Activated B cell treated with CpG ODN at 0.5 μM for 24 hours (primary cell): ENCODE data around the gene SUCLG1. TPM values are rescaled to one million over a fixed set of nuclear protein-coding genes. Genes with fewer than 3 reads are reported as not detected.

Source experiments
- ATAC-seq: fragments of 200-7000 bp; cut with Tn5 transposase; one replicate; pipeline ENCODE4 v1.10.0; 2021; ENCODE audit warnings: low read depth, mild to moderate bottlenecking, moderate library complexity
- CTCF ChIA-PET: fragments of 350-600 bp; sonication (Branson Sonifier 250); formaldehyde crosslinking; loops from one replicate; lab custom pipeline; 2021; ENCODE audit warnings: antibody characterized with exemption; lab: Charles Lee
- POLR2A ChIA-PET: fragments of 350-600 bp; sonication (Branson Sonifier 250); formaldehyde crosslinking; loops from one replicate; lab custom pipeline; 2021; ENCODE audit warnings: antibody characterized with exemption; lab: Charles Lee
- DNase-seq: peaks from one replicate; pipeline ENCODE4 v3.0.0; 2022
- H3K27ac Mint-ChIP-seq: one replicate; pipeline ENCODE4 v1.8.0; 2020; ENCODE audit warnings: mixed read lengths
- H3K27me3 Mint-ChIP-seq: one replicate; pipeline ENCODE4 v1.8.0; 2021; ENCODE audit warnings: mixed read lengths
- H3K36me3 Mint-ChIP-seq: one replicate; pipeline ENCODE4 v1.8.0; 2021; ENCODE audit warnings: low read depth, mixed read lengths
- H3K4me1 Mint-ChIP-seq: one replicate; pipeline ENCODE4 v1.8.0; 2021; ENCODE audit warnings: mixed read lengths
- H3K4me3 Mint-ChIP-seq: one replicate; pipeline ENCODE4 v1.8.0; 2020; ENCODE audit warnings: mild to moderate bottlenecking, mixed read lengths
- H3K9me3 Mint-ChIP-seq: one replicate; pipeline ENCODE4 v1.8.0; 2020; ENCODE audit warnings: mixed read lengths
- intact Hi-C: fragments of 100-400 bp; cut with micrococcal nuclease; formaldehyde crosslinking; loops from one replicate; pipeline ENCODE4 v1.15.1; 2024
- total RNA-seq: library from RNA; stranded (reverse); gene quantifications from 2 replicates; pipeline ENCODE4 v1.2.3, GENCODE V29; 2022
- TF ChIP-seq, protein P1 (sequence below): fragments of 200-600 bp; IDR thresholded peaks from one replicate; pipeline ENCODE4 v1.8.0; 2022; ENCODE audit warnings: antibody characterized with exemption, mild to moderate bottlenecking

SUCLG1 gene
- total RNA-seq, 1 donor from 2014 or later = 45.9 TPM

DNA sequence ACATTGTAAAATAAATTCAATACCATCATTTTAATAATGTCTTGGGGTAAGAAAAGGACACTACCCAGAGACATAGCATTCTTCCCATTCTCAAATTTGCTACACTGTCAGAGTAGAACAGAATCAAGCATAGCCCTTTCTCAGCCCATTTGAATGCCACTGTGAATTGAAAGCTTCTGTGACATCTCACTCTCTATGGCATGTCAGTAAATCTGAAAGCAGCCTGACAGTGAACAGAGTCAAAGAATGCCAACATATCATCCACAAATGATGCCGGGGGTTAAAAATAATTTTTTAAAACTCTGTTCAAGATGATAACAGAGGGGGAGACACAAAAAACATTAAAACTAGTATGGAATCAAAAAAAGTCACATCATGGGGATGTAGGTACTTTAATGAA is 17.6 kb downstream of the SUCLG1 start:
- CTCF ChIA-PET = no interaction called here
- intact Hi-C loops = no loop called here
- Mint-ChIP-seq H3K4me1 (no peaks in the 10 kb centered on the region), H3K27me3 (no peaks in the 10 kb centered on the region), H3K9me3 (no peaks in the 10 kb centered on the region), H3K36me3 (peaks cover 88% of the 10 kb centered on the region), H3K27ac (no peak overlapping the region), H3K4me3 (no peak overlapping the region)
- POLR2A ChIA-PET = no interaction called here
- ATAC-seq = no peak
- DNase-seq = no peak
- TF ChIP-seq, protein P1, sequence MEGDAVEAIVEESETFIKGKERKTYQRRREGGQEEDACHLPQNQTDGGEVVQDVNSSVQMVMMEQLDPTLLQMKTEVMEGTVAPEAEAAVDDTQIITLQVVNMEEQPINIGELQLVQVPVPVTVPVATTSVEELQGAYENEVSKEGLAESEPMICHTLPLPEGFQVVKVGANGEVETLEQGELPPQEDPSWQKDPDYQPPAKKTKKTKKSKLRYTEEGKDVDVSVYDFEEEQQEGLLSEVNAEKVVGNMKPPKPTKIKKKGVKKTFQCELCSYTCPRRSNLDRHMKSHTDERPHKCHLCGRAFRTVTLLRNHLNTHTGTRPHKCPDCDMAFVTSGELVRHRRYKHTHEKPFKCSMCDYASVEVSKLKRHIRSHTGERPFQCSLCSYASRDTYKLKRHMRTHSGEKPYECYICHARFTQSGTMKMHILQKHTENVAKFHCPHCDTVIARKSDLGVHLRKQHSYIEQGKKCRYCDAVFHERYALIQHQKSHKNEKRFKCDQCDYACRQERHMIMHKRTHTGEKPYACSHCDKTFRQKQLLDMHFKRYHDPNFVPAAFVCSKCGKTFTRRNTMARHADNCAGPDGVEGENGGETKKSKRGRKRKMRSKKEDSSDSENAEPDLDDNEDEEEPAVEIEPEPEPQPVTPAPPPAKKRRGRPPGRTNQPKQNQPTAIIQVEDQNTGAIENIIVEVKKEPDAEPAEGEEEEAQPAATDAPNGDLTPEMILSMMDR = no peak

DNA sequence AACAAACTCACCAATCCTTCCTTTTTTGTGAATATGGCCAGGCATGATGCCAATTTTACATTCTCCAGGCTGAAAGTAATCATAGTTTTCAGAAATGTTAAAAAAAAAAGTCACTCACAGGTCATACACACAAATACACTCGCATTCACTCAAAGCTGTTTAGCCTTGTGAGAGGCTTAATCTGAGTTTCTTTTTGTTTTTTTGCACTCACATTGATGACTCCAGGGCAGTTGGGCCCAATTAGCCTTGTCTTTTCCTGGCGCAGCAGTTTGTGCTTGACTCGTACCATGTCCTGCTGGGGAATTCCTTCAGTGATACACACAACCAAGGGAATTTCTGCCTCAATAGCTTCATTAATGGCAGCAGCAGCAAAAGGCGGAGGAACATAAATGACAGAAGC is 18.0 kb downstream of the SUCLG1 start:
- Mint-ChIP-seq H3K4me1 (no peaks in the 10 kb centered on the region), H3K9me3 (no peaks in the 10 kb centered on the region), H3K27ac (no peak overlapping the region), H3K4me3 (no peak overlapping the region), H3K27me3 (no peaks in the 10 kb centered on the region), H3K36me3 (peaks cover 83% of the 10 kb centered on the region)
- TF ChIP-seq, protein P1 = no peak
- DNase-seq = no peak
- intact Hi-C loops = no loop called here
- ATAC-seq = no peak
- ChIA-PET POLR2A (no interaction called here), CTCF (no interaction called here)

DNA sequence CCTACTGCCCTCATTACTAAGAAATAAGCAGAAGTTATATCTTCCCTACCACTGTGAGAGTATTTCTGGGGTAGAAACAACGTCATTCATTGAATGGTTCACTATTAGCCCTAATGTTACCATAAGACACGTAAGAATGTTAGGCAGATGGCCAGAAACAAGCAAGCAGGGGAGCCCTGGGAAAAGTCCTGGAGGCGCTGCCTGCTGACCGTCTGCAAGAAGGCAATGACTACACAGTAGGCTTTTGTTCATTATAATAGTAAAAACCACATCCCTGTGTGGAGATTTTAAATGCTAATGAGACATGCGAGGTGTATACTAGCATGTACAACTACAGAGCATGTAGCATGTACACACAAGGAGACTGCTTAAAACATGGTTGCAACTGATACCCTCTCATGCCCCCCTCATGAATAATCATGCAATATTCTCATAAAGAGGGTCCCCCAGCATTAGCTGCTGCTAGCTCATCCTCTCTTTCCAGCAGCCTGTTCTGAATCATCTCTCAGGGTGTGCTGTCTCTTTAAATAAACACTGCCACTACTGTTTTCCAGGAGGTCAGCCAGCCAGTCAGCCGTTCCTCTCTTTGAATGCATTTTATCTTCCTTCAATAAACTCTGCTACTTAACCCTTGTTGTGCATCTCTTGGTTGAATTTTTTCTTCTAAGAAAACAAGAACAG is 23.6 kb downstream of the SUCLG1 start:
- ATAC-seq (no peak), DNase-seq (no peak)
- Mint-ChIP-seq H3K27ac (no peak overlapping the region), H3K4me1 (no peaks in the 10 kb centered on the region), H3K4me3 (no peak overlapping the region), H3K9me3 (no peaks in the 10 kb centered on the region), H3K36me3 (peaks cover 78% of the 10 kb centered on the region), H3K27me3 (no peaks in the 10 kb centered on the region)
- CTCF ChIA-PET = no interaction called here
- TF ChIP-seq, protein P1 = no peak
- POLR2A ChIA-PET = no interaction called here
- intact Hi-C loops = no loop called here

DNA sequence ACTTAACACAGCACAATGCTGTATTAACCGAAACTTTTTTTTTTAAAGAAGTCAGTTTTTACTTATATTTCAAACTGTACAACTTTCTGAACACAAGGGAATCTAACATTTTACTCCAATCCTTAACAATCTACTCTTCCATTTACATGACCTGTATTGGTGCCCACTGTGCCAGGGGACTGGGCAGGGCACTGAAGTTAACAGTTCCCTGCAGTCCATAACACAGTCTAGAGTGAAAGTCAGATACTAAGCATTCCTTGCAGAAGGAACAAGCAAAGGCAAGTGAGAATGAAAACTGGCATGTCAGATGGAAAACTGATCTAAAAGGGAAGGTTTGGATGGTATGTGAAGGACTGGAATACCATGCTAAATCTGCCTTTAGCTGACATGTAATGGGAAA is 29.8 kb downstream of the SUCLG1 start:
- TF ChIP-seq, protein P1 = no peak
- no peaks in the 10 kb centered on the region for H3K9me3 Mint-ChIP-seq
- no peak overlapping the region for H3K27ac Mint-ChIP-seq
- H3K4me1 Mint-ChIP-seq = peaks cover 2% of the 10 kb centered on the region
- intact Hi-C loops = no loop called here
- no peaks in the 10 kb centered on the region for H3K27me3 Mint-ChIP-seq
- peaks cover 61% of the 10 kb centered on the region for H3K36me3 Mint-ChIP-seq
- no peak overlapping the region for H3K4me3 Mint-ChIP-seq
- POLR2A ChIA-PET = no interaction called here
- DNase-seq (no peak), ATAC-seq (no peak)
- CTCF ChIA-PET = no interaction called here

DNA sequence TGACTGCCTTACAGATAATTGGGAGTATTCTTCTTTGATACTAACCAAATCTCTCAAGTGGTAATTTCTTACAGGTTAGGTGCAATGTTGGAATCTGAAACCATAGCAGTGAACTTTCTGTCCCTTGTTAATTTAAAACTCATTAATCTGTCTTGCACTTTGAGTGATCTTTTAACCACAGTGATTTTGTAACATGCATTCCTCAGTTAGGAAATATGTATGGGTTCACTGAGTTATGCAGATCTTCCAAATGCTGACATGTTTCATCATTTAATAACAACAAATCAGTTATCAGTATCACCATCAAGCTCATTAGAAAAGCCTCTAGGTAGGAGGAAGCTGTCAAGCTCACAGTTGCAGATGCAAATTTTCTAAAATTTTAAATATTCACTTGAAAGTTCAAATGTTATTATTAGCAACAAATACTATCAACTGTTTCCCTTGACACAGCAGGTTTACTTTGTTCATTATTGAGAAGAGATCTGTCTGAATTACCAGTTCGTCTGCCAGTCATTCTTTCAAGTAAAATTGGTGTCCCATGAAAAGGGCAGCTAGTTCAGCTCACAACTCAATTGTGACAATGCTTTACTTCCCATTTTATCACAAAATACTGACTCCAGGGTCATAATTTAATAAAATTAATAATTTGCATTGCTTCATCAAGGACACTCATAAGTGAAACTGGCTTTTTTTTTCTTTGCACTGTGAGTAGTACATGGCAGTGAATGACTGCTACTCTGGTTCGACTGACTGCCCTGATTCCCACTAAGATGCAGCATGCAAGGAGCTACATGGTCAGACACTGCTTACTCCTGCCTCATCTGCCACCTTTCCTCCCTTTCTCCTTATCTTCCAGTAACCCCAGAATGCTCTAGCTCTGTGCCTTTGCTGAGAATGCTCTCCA is 31.6 kb downstream of the SUCLG1 start:
- Mint-ChIP-seq H3K27me3 (no peaks in the 10 kb centered on the region), H3K4me3 (no peak overlapping the region), H3K36me3 (peaks cover 62% of the 10 kb centered on the region), H3K27ac (no peak overlapping the region), H3K4me1 (peaks cover 2% of the 10 kb centered on the region), H3K9me3 (no peaks in the 10 kb centered on the region)
- DNase-seq (no peak), ATAC-seq (no peak)
- intact Hi-C loops = no loop called here
- TF ChIP-seq, protein P1 = no peak
- POLR2A ChIA-PET = no interaction called here
- CTCF ChIA-PET = no interaction called here
